Measurements from ENCODE around the gene NSUN6. TPM values are rescaled to one million over a fixed set of nuclear protein-coding genes. Genes with fewer than 3 reads are reported as not detected.

NSUN6 gene
- total RNA-seq, 1 experiment from 2014 or later: 29.0 TPM

DNA sequence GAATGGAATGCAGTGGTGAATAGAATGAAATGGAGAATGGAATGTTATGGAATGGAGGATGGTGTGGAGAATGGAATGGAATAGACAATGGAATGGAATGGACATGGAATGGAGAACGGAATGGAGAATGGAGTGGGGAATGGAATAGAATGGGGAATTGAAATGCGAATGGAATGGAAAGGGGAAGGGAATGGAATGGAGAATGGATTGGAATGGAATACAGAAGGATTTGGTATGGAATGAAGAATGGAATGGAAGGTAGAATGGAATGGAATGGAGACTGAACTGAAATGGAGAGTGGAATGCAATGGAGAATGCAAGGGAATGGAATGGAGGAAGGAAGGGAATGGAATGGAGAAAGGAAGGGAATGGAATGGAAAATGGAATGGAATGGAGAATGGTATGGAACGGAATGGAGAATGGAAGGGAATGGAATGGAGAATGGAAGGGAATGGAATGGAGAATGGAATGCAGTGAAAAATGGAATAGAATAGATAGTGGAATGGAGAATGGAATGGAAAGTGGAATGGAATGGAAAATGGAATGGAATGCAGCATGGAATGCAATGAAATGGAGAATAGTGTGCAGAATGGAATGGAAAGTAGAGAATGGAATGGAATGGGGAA lies 94.8 kb downstream of the NSUN6 start:
- Histone ChIP-seq H3K36me3 (ENCODE audit: insufficient read depth, low read length) (peaks cover 30% of the 10 kb centered on the region; the same call in 1 of the 2 replicates), H3K9me3 (ENCODE audit: low read length) (peaks cover 41% of the 10 kb centered on the region)
- peak; percentile 34 for DNase-seq

DNA sequence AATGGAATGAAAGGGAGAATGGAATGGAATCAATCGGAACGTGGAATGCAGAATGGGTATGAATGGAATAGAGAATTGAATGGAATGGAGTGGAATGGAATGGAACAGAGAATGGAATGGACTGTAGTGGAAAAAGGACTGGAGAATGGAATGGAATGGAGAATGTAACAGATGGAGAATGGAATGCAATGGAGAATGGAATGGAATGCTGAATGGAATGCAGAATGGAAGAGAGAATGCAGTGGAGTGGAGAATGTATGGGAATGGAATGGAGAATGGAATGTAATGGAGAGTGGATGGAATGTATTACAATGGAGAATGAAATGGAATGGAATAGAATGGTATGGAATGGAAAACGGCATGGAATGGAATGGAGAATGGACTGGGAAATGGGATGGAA lies 96.9 kb downstream of the NSUN6 start:
- DNase-seq: no peak
- H3K36me3 ChIP-seq (ENCODE audit: insufficient read depth, low read length): peaks cover 30% of the 10 kb centered on the region; the same call in 1 of the 2 replicates
- no peak overlapping the region for H3K4me2 ChIP-seq (ENCODE audit: low read depth, low read length, poor library complexity, severe bottlenecking)
- H3K27me3 ChIP-seq (ENCODE audit: low read length): no peaks in the 10 kb centered on the region
- peaks cover 34% of the 10 kb centered on the region for H3K9me3 ChIP-seq (ENCODE audit: low read length)
- H2AFZ ChIP-seq (ENCODE audit: low read length): no peak overlapping the region
- H3K9ac ChIP-seq (ENCODE audit: low read length): no peak overlapping the region
- H3K79me2 ChIP-seq (ENCODE audit: low read length): no peaks in the 10 kb centered on the region
- no peaks in the 10 kb centered on the region for H4K20me1 ChIP-seq (ENCODE audit: insufficient read depth, low read depth, low read length)
- H3K9me2 ChIP-seq (replicated peaks; ENCODE audit: insufficient read depth, low read length): peaks cover 14% of the 10 kb centered on the region
- no peak overlapping the region for H3K27ac ChIP-seq (ENCODE audit: low read length)
- H3K4me1 ChIP-seq (ENCODE audit: low read length): no peaks in the 10 kb centered on the region
- H3K4me3 ChIP-seq (ENCODE audit: low read length): no peak overlapping the region

More for the DNA sequence above, 94.8 kb downstream of the NSUN6 start:
- Histone ChIP-seq H2AFZ (ENCODE audit: low read length) (no peak overlapping the region), H3K4me1 (ENCODE audit: low read length) (no peaks in the 10 kb centered on the region), H3K9ac (ENCODE audit: low read length) (no peak overlapping the region), H3K27ac (ENCODE audit: low read length) (no peak overlapping the region), H3K79me2 (ENCODE audit: low read length) (no peaks in the 10 kb centered on the region), H3K4me3 (ENCODE audit: low read length) (no peak overlapping the region), H4K20me1 (ENCODE audit: insufficient read depth, low read depth, low read length) (no peaks in the 10 kb centered on the region), H3K9me2 (replicated peaks; ENCODE audit: insufficient read depth, low read length) (peaks cover 14% of the 10 kb centered on the region), H3K4me2 (ENCODE audit: low read depth, low read length, poor library complexity, severe bottlenecking) (no peak overlapping the region), H3K27me3 (ENCODE audit: low read length) (no peaks in the 10 kb centered on the region)

DNA sequence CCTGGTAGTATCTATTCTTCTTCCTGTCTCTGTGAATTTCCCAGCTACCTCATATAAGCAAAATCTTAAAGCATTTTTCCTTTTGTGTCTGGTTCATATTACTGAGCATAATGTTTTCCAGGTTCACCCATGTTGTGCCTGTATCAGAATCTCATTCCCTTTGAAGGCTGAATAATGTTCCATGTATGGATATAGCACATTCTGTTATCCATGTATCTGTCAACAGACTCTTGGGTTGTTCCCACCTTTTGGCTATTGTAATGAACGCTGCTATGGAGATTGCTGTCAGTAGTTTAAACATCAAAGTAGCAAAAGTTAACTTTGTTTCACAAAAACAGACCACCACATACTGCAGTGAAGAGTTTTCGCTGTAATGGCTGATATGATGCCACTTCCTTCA lies 99.9 kb downstream of the NSUN6 start:
- Histone ChIP-seq H3K4me2 (ENCODE audit: low read depth, low read length, poor library complexity, severe bottlenecking) (no peak overlapping the region), H2AFZ (ENCODE audit: low read length) (no peak overlapping the region), H3K9ac (ENCODE audit: low read length) (no peak overlapping the region), H3K27me3 (ENCODE audit: low read length) (no peaks in the 10 kb centered on the region), H3K36me3 (ENCODE audit: insufficient read depth, low read length) (peaks cover 26% of the 10 kb centered on the region; the same call in 1 of the 2 replicates), H3K27ac (ENCODE audit: low read length) (no peak overlapping the region), H3K4me3 (ENCODE audit: low read length) (no peak overlapping the region), H3K4me1 (ENCODE audit: low read length) (no peaks in the 10 kb centered on the region), H3K9me2 (replicated peaks; ENCODE audit: insufficient read depth, low read length) (peaks cover 14% of the 10 kb centered on the region), H3K79me2 (ENCODE audit: low read length) (no peaks in the 10 kb centered on the region), H3K9me3 (ENCODE audit: low read length) (peaks cover 13% of the 10 kb centered on the region), H4K20me1 (ENCODE audit: insufficient read depth, low read depth, low read length) (no peaks in the 10 kb centered on the region)
- DNase-seq: no peak

DNA sequence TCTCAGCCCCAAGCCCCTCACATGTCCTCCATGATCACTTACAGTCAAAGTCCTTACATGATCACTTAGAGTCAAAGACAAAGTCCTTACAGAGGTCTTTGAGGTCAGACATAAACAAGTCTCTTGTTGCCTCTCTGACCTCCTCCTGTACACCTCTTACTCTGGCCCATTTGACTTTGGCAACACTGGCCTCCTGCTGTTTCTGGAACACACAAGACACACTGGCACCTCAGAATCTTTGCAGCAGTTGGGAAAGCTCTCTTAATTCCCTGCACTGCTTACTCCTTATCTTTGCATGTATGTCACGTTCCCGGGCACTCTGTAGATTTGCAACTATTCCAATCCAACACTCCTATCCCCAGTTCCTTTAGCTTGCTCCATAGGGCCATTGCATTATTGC lies 102.3 kb downstream of the NSUN6 start:
- Histone ChIP-seq H3K4me2 (ENCODE audit: low read depth, low read length, poor library complexity, severe bottlenecking) (no peak overlapping the region), H4K20me1 (ENCODE audit: insufficient read depth, low read depth, low read length) (no peaks in the 10 kb centered on the region), H3K9ac (ENCODE audit: low read length) (no peak overlapping the region), H3K27ac (ENCODE audit: low read length) (no peak overlapping the region), H2AFZ (ENCODE audit: low read length) (no peak overlapping the region), H3K9me3 (ENCODE audit: low read length) (no peaks in the 10 kb centered on the region; the same call in 1 of the 2 replicates), H3K36me3 (ENCODE audit: insufficient read depth, low read length) (peaks cover 16% of the 10 kb centered on the region; the same call in 1 of the 2 replicates), H3K9me2 (replicated peaks; ENCODE audit: insufficient read depth, low read length) (peaks cover 14% of the 10 kb centered on the region), H3K4me3 (ENCODE audit: low read length) (no peak overlapping the region), H3K4me1 (ENCODE audit: low read length) (no peaks in the 10 kb centered on the region), H3K27me3 (ENCODE audit: low read length) (no peaks in the 10 kb centered on the region), H3K79me2 (ENCODE audit: low read length) (no peaks in the 10 kb centered on the region)
- no peak for DNase-seq

DNA sequence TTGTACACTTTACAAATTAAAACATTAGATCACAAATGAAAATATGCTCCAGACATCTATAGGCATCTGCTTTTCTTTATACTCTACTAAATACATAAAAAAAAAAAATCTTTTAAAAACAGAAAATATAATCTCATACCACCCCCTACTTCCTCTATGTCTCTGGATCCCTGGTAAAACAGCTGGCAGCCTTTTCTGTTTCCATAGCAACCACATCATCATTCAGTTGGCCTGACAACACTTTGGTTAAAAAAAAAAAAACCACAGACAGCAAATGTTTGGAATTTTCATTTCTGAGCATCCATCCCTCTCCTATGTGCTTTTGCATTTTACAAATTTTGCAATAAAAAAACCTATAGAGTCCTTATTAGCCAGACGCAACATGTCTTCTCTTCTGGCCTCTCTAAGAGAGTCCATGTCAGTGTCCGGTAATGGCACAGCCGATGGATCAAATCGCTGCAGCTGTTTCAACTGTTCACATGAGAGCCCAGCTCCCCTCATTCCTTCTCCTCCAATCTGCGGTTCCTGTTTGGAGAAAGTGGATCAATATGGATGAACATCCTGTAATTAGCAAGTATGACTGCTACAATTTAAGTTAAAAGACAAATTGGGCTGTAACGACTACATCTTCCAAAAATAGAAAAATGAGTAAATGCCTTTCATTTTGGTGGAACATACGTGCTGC lies 105.6 kb downstream of the NSUN6 start:
- H3K9ac ChIP-seq (ENCODE audit: low read length): no peak overlapping the region
- peak; percentile 43 for DNase-seq
- H3K4me3 ChIP-seq (ENCODE audit: low read length): no peak overlapping the region
- no peaks in the 10 kb centered on the region for H4K20me1 ChIP-seq (ENCODE audit: insufficient read depth, low read depth, low read length)
- H3K79me2 ChIP-seq (ENCODE audit: low read length): no peaks in the 10 kb centered on the region
- H3K27me3 ChIP-seq (ENCODE audit: low read length): no peaks in the 10 kb centered on the region
- H3K36me3 ChIP-seq (ENCODE audit: insufficient read depth, low read length): peaks cover 16% of the 10 kb centered on the region; the same call in 1 of the 2 replicates
- no peak overlapping the region for H2AFZ ChIP-seq (ENCODE audit: low read length)
- no peaks in the 10 kb centered on the region for H3K9me3 ChIP-seq (ENCODE audit: low read length)
- H3K4me1 ChIP-seq (ENCODE audit: low read length): no peaks in the 10 kb centered on the region
- H3K27ac ChIP-seq (ENCODE audit: low read length): no peak overlapping the region
- no peaks in the 10 kb centered on the region for H3K9me2 ChIP-seq (replicated peaks; ENCODE audit: insufficient read depth, low read length)
- H3K4me2 ChIP-seq (ENCODE audit: low read depth, low read length, poor library complexity, severe bottlenecking): no peak overlapping the region

DNA sequence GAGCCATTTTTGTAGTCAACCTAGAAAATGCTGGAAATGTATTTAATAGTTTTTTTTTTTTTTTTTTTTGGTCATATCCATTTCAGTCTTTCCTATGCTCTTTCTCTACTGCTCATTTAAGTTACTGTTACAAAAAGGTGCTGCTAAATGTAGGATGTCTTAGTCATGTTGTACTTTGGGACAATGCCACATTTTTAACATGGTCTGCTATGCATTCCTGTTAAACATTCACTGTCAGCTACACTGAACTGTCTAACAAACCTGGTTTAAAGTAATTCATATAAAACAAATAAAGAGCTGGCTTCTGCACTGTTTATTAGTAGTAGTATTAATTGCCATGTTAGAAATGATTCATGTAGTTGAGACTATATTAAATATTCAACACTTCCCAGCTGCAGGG lies 108.6 kb downstream of the NSUN6 start:
- Histone ChIP-seq H2AFZ (ENCODE audit: low read length) (no peak overlapping the region), H3K9ac (ENCODE audit: low read length) (no peak overlapping the region), H3K4me2 (ENCODE audit: low read depth, low read length, poor library complexity, severe bottlenecking) (no peak overlapping the region), H4K20me1 (ENCODE audit: insufficient read depth, low read depth, low read length) (no peaks in the 10 kb centered on the region), H3K27me3 (ENCODE audit: low read length) (no peaks in the 10 kb centered on the region), H3K27ac (ENCODE audit: low read length) (no peak overlapping the region), H3K9me2 (replicated peaks; ENCODE audit: insufficient read depth, low read length) (no peaks in the 10 kb centered on the region), H3K79me2 (ENCODE audit: low read length) (no peaks in the 10 kb centered on the region), H3K4me1 (ENCODE audit: low read length) (no peaks in the 10 kb centered on the region), H3K9me3 (ENCODE audit: low read length) (no peaks in the 10 kb centered on the region), H3K4me3 (ENCODE audit: low read length) (no peak overlapping the region), H3K36me3 (ENCODE audit: insufficient read depth, low read length) (peaks cover 21% of the 10 kb centered on the region; the same call in 1 of the 2 replicates)
- no peak for DNase-seq

DNA sequence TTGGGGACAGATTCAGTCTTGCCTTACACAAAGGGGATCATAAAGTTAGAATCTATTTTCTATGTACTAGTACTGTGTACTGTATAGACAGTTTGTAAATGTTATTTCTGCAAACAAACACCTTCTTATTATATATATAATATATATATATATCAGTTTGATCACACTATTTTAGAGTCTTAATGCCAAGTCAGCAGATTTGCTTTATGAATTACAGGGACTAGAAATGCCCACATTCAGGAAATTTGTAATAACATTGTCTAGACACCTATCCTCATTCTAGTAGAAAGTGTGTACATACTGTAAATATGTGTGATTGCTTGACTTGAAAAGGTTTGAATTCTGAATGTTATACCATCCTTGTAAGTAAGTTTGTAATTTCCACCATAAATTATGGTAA lies 111.2 kb downstream of the NSUN6 start:
- Histone ChIP-seq H3K4me1 (ENCODE audit: low read length) (no peaks in the 10 kb centered on the region), H2AFZ (ENCODE audit: low read length) (no peak overlapping the region), H3K9me2 (replicated peaks; ENCODE audit: insufficient read depth, low read length) (no peaks in the 10 kb centered on the region), H3K9me3 (ENCODE audit: low read length) (no peaks in the 10 kb centered on the region), H4K20me1 (ENCODE audit: insufficient read depth, low read depth, low read length) (no peaks in the 10 kb centered on the region), H3K36me3 (ENCODE audit: insufficient read depth, low read length) (peaks cover 17% of the 10 kb centered on the region; the same call in 1 of the 2 replicates), H3K27ac (ENCODE audit: low read length) (no peak overlapping the region), H3K4me3 (ENCODE audit: low read length) (no peak overlapping the region), H3K4me2 (ENCODE audit: low read depth, low read length, poor library complexity, severe bottlenecking) (no peak overlapping the region), H3K79me2 (ENCODE audit: low read length) (no peaks in the 10 kb centered on the region), H3K27me3 (ENCODE audit: low read length) (no peaks in the 10 kb centered on the region), H3K9ac (ENCODE audit: low read length) (no peak overlapping the region)
- no peak for DNase-seq

DNA sequence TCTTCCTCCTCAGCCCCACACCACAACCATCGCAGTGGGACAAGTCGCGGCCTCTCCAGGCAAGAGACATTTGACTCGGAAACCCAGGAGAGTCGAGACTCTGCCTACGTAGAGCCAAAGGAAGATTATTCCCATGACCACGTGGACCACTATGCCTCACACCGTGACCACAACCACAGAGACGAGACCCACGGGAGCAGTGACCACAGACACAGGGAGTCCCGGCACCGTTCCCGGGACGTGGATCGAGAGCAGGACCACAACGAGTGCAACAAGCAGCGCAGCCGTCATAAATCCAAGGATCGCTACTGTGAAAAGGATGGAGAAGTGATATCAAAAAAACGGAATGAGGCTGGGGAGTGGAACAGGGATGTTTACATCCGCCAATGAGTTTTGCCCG lies 112.1 kb downstream of the NSUN6 start:
- Histone ChIP-seq H3K9me2 (replicated peaks; ENCODE audit: insufficient read depth, low read length) (no peaks in the 10 kb centered on the region), H3K9ac (ENCODE audit: low read length) (no peak overlapping the region), H3K4me1 (ENCODE audit: low read length) (no peaks in the 10 kb centered on the region), H3K9me3 (ENCODE audit: low read length) (no peaks in the 10 kb centered on the region), H3K79me2 (ENCODE audit: low read length) (no peaks in the 10 kb centered on the region), H3K4me3 (ENCODE audit: low read length) (no peak overlapping the region), H3K36me3 (ENCODE audit: insufficient read depth, low read length) (peaks cover 14% of the 10 kb centered on the region; the same call in 1 of the 2 replicates), H2AFZ (ENCODE audit: low read length) (no peak overlapping the region), H3K4me2 (ENCODE audit: low read depth, low read length, poor library complexity, severe bottlenecking) (no peak overlapping the region), H3K27me3 (ENCODE audit: low read length) (no peaks in the 10 kb centered on the region), H3K27ac (ENCODE audit: low read length) (no peak overlapping the region), H4K20me1 (ENCODE audit: insufficient read depth, low read depth, low read length) (no peaks in the 10 kb centered on the region)
- no peak for DNase-seq
